GM12878 (cell line): ENCODE measurements around the gene MALT1.

Experiments used
- CTCF ChIP-seq, 3 experiments: IDR thresholded peaks in 2 of 3; conservative IDR thresholded peaks in 1 of 3; 2 replicates each; pipeline ENCODE4 v1.5.1; 2011; ENCODE audit warnings: low read depth in 3 of 3, low read length in 3 of 3, mild to moderate bottlenecking in 3 of 3, control low read depth in 2 of 3, moderate library complexity in 2 of 3, inconsistent platforms in 1 of 3, mixed read lengths in 1 of 3; ENCODE audit not compliant: control insufficient read depth in 2 of 3, insufficient read depth in 1 of 3; ENCODE audit errors: extremely low read depth in 1 of 3
- EZH2 ChIP-seq: IDR thresholded peaks from 2 replicates; pipeline ENCODE4 v1.6.1; 2012; ENCODE audit warnings: low read depth, mild to moderate bottlenecking, control low read depth, inconsistent platforms, low read length, borderline replicate concordance; ENCODE audit not compliant: control insufficient read depth
- NFXL1 ChIP-seq: fragments of 450-650 bp; IDR thresholded peaks from 2 replicates; pipeline ENCODE4 v1.6.1; 2017; ENCODE audit warnings: antibody characterized with exemption, mild to moderate bottlenecking, borderline replicate concordance
- RBBP5 ChIP-seq: fragments of 200-600 bp; sonication (generic); conservative IDR thresholded peaks from 2 replicates; pipeline ENCODE4 v1.6.1; 2016
- ZNF207 ChIP-seq: fragments of 450-650 bp; IDR thresholded peaks from 2 replicates; pipeline ENCODE4 v1.6.1; 2014; ENCODE audit warnings: antibody characterized with exemption, mild to moderate bottlenecking, borderline replicate concordance

- no peak for TF ChIP-seq RBBP5
- no peak for TF ChIP-seq ZNF207
- no peak for TF ChIP-seq CTCF (IDR thresholded peaks at IDR 0.05 in 2 of 3, conservative IDR thresholded peaks at IDR 0.05 in 1 of 3; ENCODE audit: control insufficient read depth in 2 of 3, extremely low read depth in 1 of 3, insufficient read depth in 1 of 3, low read depth in 3 of 3, low read length in 3 of 3)
- no peak for TF ChIP-seq EZH2
- TF ChIP-seq NFXL1: no peak
These were observed 56.7 kb downstream of the MALT1 start for GRCh38 chr18:58727776-58728500.
